BLaER1 treated with 17β-estradiol and CSF1 and Interleukin-3, amounts not matched to agents 10 nM and 100 nM (cell line): Measurements from ENCODE around the gene CRB2.
A peak's percentile ranks its signal among the peaks of the same experiment; 100 is the strongest.

Source experiments
- H3K27ac ChIP-seq, 11 experiments: shearing (Covaris generic); formaldehyde crosslinking; 2 replicates each; pipeline ENCODE4 v1.8.1; 2022
- H3K27me3 ChIP-seq, 11 experiments: shearing (Covaris generic); formaldehyde crosslinking; 2 replicates each; pipeline ENCODE4 v1.8.1; 2022
- H3K36me3 ChIP-seq, 11 experiments: shearing (Covaris generic); formaldehyde crosslinking; 2 replicates each; pipeline ENCODE4 v1.8.1; 2022
- H3K4me1 ChIP-seq, 10 experiments: shearing (Covaris generic); formaldehyde crosslinking; 2 replicates each; pipeline ENCODE4 v1.8.1; 2022
- H3K4me2 ChIP-seq, 11 experiments: shearing (Covaris generic); formaldehyde crosslinking; 2 replicates each; pipeline ENCODE4 v1.8.1; 2022
- H3K4me3 ChIP-seq, 10 experiments: shearing (Covaris generic); formaldehyde crosslinking; 2 replicates each; pipeline ENCODE4 v1.8.1; 2022
- H3K9ac ChIP-seq, 11 experiments: shearing (Covaris generic); formaldehyde crosslinking; 2 replicates each; pipeline ENCODE4 v1.8.1; 2022
- H3K9me3 ChIP-seq, 11 experiments: shearing (Covaris generic); formaldehyde crosslinking; replicated peaks in 1 of 11; 2 replicates each; pipeline ENCODE4 v1.8.1; 2022
- H4K20me1 ChIP-seq, 11 experiments: shearing (Covaris generic); formaldehyde crosslinking; 2 replicates each; pipeline ENCODE4 v1.8.1; 2022
- Cebpa-rat ChIP-seq, 11 experiments: shearing (Covaris generic); IDR thresholded peaks; 2 replicates each; pipeline ENCODE4 v1.8.1; 2022

CRB2 gene

DNA sequence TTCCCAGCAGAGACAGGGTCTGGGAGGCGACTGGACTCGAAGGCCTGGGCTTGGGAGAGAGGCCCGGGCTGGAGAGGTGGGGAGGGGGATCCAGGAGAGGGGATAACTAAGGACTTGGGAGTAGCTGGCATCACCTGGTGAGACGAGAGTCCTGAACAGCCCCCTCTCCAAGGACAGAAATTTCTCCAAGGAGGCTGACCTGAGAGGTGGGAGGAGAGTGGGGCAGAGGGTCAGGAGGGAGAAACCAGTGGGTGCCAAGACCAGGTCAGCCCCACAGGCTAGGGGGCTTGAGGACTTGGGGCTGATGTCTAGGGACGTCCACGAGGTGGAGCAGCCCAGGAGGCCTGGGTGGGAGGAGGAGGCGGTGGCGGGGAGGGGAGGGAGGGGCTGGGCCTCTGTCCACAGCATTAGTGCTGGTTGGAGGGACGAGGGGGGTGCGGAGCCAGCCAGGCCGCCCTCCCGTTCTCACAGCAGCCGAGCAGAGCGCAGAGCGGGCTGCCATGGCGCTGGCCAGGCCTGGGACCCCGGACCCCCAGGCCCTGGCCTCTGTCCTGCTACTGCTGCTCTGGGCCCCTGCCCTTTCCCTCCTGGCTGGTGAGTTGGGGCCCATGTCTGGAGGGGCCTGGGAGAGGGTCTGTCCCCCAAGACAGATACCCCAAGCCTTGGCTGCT, at the start of gene CRB2:
CRB2 (plus strand) TSS at position 437 of the 671 bp plus-strand sequence; CDS start at position 501, 64 bp downstream.
- Histone ChIP-seq H3K36me3 (no peaks in the 10 kb centered on the region), H3K4me2 (0 out of 22 replicates have a peak within 1 kb of the TSS, but pooled peaks of 1 of the 11 experiments have one; percentile 12), H3K9ac (peak within 1 kb of the TSS in 1 of 11 experiments; percentile 27; a peak in 1 of 22 replicates), H3K4me1 (peaks cover 22 to 53% (median 42%) of the 10 kb centered on the region in 10 experiments), H3K27ac (no peak within 1 kb of the TSS), H3K4me3 (no peak within 1 kb of the TSS), H4K20me1 (peaks cover 0 to 9% (median 0%) of the 10 kb centered on the region in 11 experiments; a peak in 2 of 22 replicates), H3K27me3 (no peaks in the 10 kb centered on the region), H3K9me3 (no peaks in the 10 kb centered on the region)
- TF ChIP-seq Cebpa-rat (IDR thresholded peaks at IDR 0.05): no peak

DNA sequence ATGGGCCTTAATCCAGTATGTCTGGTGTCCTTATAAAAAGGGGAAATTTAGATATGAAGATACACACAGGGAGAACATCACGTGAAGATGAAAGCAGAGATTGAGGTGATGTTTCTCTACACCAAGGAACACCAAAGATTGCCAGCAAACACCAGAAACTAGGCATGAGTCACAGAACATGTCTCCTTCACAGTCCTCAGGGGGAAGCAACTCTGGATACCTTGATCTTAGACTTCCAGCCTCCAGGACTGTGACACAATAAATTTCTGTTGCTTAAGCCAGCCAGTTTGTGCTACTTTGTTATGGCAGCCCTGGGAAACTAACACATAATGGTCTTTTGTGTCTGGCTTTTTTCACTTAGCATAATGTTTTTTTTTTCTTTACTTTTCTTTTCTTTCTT, 46.4 kb upstream of the CRB2 start:
- Histone ChIP-seq H3K27me3 (no peaks in the 10 kb centered on the region), H3K4me1 (peaks cover 35 to 99% (median 92%) of the 10 kb centered on the region in 10 experiments), H3K9me3 (no peaks in the 10 kb centered on the region), H4K20me1 (no peaks in the 10 kb centered on the region), H3K4me3 (no peak overlapping the region), H3K4me2 (peak overlapping the region in 9 of 11 experiments; percentile 0 to 80 (median 5); a peak in 10 of 22 replicates), H3K27ac (peak overlapping the region in 3 of 11 experiments; percentile 56 to 76 (median 76); a peak in 4 of 22 replicates), H3K9ac (no peak overlapping the region), H3K36me3 (no peaks in the 10 kb centered on the region)
- TF ChIP-seq Cebpa-rat (IDR thresholded peaks at IDR 0.05): no peak

DNA sequence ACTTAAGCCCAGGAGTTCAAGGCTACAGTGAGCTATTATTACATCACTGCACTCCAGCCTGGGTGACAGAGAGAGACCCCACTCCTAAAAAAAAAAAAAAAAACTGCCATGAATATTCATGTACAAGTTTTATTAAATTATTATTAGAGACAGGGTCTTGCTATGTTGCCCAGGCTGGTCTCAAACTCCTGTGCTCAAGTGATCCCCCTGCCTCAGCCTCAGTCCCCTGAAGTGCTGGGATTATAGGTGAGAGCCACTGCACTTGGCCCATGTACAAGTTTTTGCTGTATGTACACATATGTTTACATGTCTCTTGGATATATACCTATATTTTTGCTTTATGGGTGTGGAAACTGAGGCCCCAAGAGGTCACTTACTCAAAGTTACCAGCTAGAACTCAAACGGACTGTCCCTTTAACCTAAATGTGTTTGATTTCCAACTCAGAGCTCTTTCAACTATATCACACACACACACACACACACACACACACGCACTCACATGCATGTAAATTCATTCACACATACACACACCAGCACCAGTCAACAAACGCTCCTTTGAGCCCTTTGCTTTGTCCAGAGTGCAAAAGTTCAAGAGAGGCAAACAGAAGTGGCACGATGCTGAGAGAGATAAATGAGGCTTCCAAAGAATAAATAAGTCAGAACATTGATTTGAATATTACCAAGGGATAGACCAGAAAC, 45.3 kb upstream of the CRB2 start:
- peak overlapping the region in 5 of 11 experiments; percentile 32 to 63 (median 63); a peak in 8 of 22 replicates for H3K9ac ChIP-seq

DNA sequence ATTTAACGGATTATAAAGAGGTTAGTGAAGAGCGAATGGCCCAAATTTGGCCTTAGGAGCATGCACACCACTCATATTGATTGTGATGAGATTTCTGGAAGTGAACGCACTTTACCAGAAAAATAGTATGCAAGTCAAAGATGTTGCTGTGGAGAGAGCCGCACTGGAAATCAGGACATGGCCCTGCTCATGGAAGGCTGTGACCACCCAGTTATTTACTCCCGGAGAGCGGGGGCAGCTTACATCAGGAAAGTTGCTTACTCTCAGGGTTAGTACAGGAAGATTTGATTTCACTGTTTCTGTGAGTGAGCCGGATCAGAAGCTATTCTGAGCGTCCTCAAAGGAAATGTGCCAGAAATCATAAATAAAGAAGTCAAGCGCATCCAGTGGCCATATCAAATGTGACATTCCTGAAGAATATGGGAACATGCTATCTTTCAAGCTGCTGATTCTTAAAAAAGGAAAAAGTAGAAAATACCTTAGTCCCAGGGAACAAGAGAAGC, 44.7 kb upstream of the CRB2 start:
- no peaks in the 10 kb centered on the region for H3K36me3 ChIP-seq
- peak overlapping the region in 8 of 11 experiments; percentile 9 to 63 (median 46); a peak in 13 of 22 replicates for H3K9ac ChIP-seq
- H3K27me3 ChIP-seq: no peaks in the 10 kb centered on the region
- peak overlapping the region; percentile 25 to 90 (median 76); a peak in 21 of 22 replicates for H3K4me2 ChIP-seq
- H3K4me3 ChIP-seq: no peak overlapping the region; a peak in 2 of 20 replicates
- no peaks in the 10 kb centered on the region for H3K9me3 ChIP-seq
- H3K4me1 ChIP-seq: peaks cover 37 to 94% (median 88%) of the 10 kb centered on the region in 10 experiments
- H4K20me1 ChIP-seq: no peaks in the 10 kb centered on the region
- peak overlapping the region in 8 of 11 experiments; percentile 21 to 76 (median 60); a peak in 15 of 22 replicates for H3K27ac ChIP-seq
- TF ChIP-seq Cebpa-rat (IDR thresholded peaks at IDR 0.05): no peak

More for the DNA sequence above, 45.3 kb upstream of the CRB2 start:
- H3K27ac ChIP-seq: peak overlapping the region in 7 of 11 experiments; percentile 30 to 76 (median 64); a peak in 13 of 22 replicates
- H3K27me3 ChIP-seq: no peaks in the 10 kb centered on the region
- peak overlapping the region in 10 of 11 experiments; percentile 25 to 90 (median 76); a peak in 18 of 22 replicates for H3K4me2 ChIP-seq
- no peak for TF ChIP-seq Cebpa-rat (IDR thresholded peaks at IDR 0.05)
- H3K36me3 ChIP-seq: no peaks in the 10 kb centered on the region
- H4K20me1 ChIP-seq: no peaks in the 10 kb centered on the region
- H3K4me3 ChIP-seq: no peak overlapping the region
- H3K4me1 ChIP-seq: peaks cover 31 to 94% (median 88%) of the 10 kb centered on the region in 10 experiments
- no peaks in the 10 kb centered on the region for H3K9me3 ChIP-seq

DNA sequence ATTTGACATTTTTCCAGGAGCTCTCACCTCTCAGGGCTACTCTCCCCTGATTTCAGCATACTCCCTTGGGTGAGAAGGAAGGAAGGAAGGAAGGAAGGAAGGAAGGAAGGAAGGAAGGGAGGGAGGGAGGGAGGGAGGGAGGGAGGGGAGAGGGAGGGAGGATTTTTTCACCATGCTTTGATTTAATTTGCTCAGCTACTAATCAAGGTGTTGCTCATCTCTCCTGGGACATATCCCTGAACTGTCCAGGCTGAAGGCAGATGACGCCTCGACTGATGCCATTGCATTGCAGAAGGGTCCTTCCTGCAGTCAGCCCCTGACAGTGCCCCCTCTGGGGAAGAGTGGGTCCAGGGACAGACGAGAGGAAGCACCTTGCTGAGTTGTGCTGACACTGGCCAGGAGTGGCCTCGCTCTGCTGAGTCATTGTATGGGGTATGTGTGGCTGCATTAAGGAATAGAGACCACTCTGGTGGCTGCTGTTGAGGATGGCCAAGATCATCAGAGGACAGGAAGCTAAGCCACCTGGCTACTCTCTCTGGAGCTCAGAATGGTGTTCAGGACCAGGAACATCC, 43.6 kb upstream of the CRB2 start:
- no peak for TF ChIP-seq Cebpa-rat (IDR thresholded peaks at IDR 0.05)
- Histone ChIP-seq H3K4me1 (peaks cover 45 to 92% (median 86%) of the 10 kb centered on the region in 10 experiments), H3K4me2 (peak overlapping the region; percentile 31 to 90 (median 77)), H3K4me3 (no peak overlapping the region), H3K36me3 (no peaks in the 10 kb centered on the region), H4K20me1 (no peaks in the 10 kb centered on the region), H3K9me3 (no peaks in the 10 kb centered on the region), H3K9ac (peak overlapping the region in 3 of 11 experiments; percentile 63; a peak in 5 of 22 replicates), H3K27ac (peak overlapping the region in 8 of 11 experiments; percentile 19 to 76 (median 56); a peak in 13 of 22 replicates), H3K27me3 (no peaks in the 10 kb centered on the region)

DNA sequence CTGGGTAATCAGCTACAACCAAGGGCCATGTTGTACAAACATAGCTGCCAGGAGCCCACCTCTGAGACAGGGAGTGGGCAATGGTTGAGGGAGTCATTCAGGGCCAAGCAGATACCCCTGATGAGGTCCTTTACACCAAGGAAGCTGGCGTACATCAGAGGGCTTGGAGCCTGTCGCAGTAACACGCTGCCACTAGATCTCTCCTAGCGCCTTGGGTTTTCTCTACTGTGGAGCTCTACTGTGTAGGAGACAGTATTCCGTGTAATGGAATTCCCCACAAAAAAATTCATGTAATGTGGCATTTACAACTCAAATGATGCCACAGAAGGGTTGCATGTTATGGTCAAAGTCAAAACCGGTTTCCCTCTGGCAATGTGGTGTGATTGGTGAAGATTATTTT, 41.4 kb upstream of the CRB2 start:
- Histone ChIP-seq H3K9ac (no peak overlapping the region), H4K20me1 (no peaks in the 10 kb centered on the region), H3K27ac (peak overlapping the region in 8 of 11 experiments; percentile 4 to 76 (median 34); a peak in 8 of 22 replicates), H3K4me2 (peak overlapping the region in 5 of 11 experiments; percentile 1 to 77 (median 28); a peak in 4 of 22 replicates), H3K4me1 (peaks cover 56 to 92% (median 86%) of the 10 kb centered on the region in 10 experiments), H3K4me3 (no peak overlapping the region), H3K9me3 (no peaks in the 10 kb centered on the region), H3K27me3 (no peaks in the 10 kb centered on the region), H3K36me3 (no peaks in the 10 kb centered on the region)
- TF ChIP-seq Cebpa-rat (IDR thresholded peaks at IDR 0.05): no peak

DNA sequence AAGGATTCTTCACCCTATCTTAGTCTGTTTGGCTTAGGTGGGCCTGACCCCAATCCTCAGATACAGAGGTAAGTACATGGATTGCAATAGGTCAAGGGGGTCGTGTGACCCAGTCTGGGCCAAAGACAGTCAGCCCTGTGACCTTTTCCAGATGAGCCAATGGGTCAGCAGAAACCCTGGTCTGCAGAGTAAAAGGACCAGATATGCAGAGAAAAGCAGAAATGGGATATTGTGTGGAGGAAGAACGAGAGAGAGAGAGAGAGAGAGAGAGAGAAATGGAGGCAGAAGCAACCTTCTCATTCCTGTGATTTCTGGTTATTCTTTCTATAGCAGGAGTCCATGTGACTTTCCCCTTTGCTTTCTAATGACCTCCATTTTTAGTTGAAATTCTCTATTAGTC, 40.4 kb upstream of the CRB2 start:
- Histone ChIP-seq H3K9ac (no peak overlapping the region), H4K20me1 (no peaks in the 10 kb centered on the region), H3K9me3 (no peaks in the 10 kb centered on the region), H3K36me3 (no peaks in the 10 kb centered on the region), H3K4me1 (peaks cover 56 to 91% (median 87%) of the 10 kb centered on the region in 10 experiments), H3K4me2 (peak overlapping the region; percentile 46 to 71 (median 64); a peak in 15 of 22 replicates), H3K4me3 (no peak overlapping the region), H3K27ac (peak overlapping the region in 9 of 11 experiments; percentile 54 to 82 (median 69); a peak in 16 of 22 replicates), H3K27me3 (no peaks in the 10 kb centered on the region)
- no peak for TF ChIP-seq Cebpa-rat (IDR thresholded peaks at IDR 0.05)

DNA sequence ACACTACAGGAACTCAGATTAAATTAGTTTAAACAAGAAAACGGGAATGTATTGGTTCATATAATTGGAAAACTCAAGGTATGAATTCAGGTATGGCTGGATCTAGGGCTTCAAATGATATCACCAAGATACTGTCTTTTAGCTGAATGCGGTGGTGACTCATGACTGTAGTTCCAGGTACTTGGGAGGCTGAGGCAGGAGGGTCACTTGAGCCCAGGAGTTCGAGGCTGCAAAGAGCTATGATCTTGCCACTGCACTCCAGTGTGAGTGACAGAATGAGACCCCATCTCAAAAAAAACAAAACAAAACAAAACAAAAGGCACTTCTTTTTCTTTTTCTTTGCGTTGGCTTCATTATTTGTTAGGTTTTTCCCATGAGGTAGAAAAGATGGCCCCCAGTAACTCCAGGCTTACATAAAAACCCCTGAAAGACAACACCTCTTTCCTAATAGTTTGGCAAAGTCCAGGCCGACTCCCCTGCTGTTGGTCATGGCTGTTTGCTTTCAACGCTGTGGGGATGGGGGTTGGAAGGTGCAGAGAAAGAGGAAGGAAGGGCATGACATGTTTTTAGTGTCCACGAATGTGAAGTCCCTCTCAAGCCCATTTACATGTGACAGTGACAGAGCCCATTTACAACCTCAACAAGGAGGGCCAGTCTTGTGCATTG, 39.8 kb upstream of the CRB2 start:
- peak overlapping the region; percentile 46 to 71 (median 64) for H3K4me2 ChIP-seq
- peak overlapping the region in 8 of 11 experiments; percentile 16 to 60 (median 44); a peak in 10 of 22 replicates for H3K9ac ChIP-seq
- no peaks in the 10 kb centered on the region for H3K36me3 ChIP-seq
- no peak overlapping the region for H3K4me3 ChIP-seq
- no peaks in the 10 kb centered on the region for H3K27me3 ChIP-seq
- H4K20me1 ChIP-seq: no peaks in the 10 kb centered on the region
- TF ChIP-seq Cebpa-rat (IDR thresholded peaks at IDR 0.05): peak in 2 of 11 experiments; percentile 27 to 40; a peak in 1 of 22 replicates
- H3K27ac ChIP-seq: peak overlapping the region in 9 of 11 experiments; percentile 54 to 82 (median 69); a peak in 17 of 22 replicates
- H3K4me1 ChIP-seq: peaks cover 54 to 91% (median 87%) of the 10 kb centered on the region in 10 experiments
- no peaks in the 10 kb centered on the region for H3K9me3 ChIP-seq
